Lung (tissue), 12 donors: ENCODE measurements around the gene ABHD14A. TPM values are rescaled to one million over a fixed set of nuclear protein-coding genes. Genes with fewer than 3 reads are reported as not detected.

ENCODE experiments used
- ATAC-seq: fragments of 200-7000 bp; cut with Tn5 transposase; one replicate; pipeline ENCODE4 v1.9.1; 2020; ENCODE audit warnings: moderate number of reproducible peaks; ENCODE audit not compliant: insufficient read depth, low FRiP score
- DNase-seq, 3 donors: peaks; one replicate each; pipeline ENCODE4 v3.0.0-alpha.2; 2013 to 2017
- H3K27ac ChIP-seq, 2 donors: one replicate each; pipeline ENCODE4 v1.5.1; 2013; ENCODE audit warnings: mild to moderate bottlenecking in 2 of 2, moderate library complexity in 2 of 2, control low read depth in 1 of 2, inconsistent platforms in 1 of 2, low read depth in 1 of 2, low read length in 1 of 2
- H3K27me3 ChIP-seq, 3 donors: one replicate each; pipeline ENCODE4 v1.5.1; 2013; ENCODE audit warnings: low read length in 2 of 3; ENCODE audit not compliant: control insufficient read depth in 3 of 3, insufficient read depth in 3 of 3
- H3K36me3 ChIP-seq, 4 donors: one replicate each; pipeline ENCODE4 v1.5.1; 2013; ENCODE audit warnings: low read length in 4 of 4, mild to moderate bottlenecking in 1 of 4, moderate library complexity in 1 of 4; ENCODE audit not compliant: control insufficient read depth in 4 of 4, insufficient read depth in 4 of 4
- H3K4me1 ChIP-seq, 5 donors: one replicate each; pipeline ENCODE4 v1.5.1; 2013; ENCODE audit warnings: low read length in 5 of 5, mild to moderate bottlenecking in 2 of 5, moderate library complexity in 1 of 5; ENCODE audit not compliant: control insufficient read depth in 5 of 5, insufficient read depth in 5 of 5
- H3K4me3 ChIP-seq: one replicate; pipeline ENCODE4 v1.5.1; 2013; ENCODE audit warnings: mild to moderate bottlenecking, control low read depth, moderate library complexity
- H3K9ac ChIP-seq, 2 donors: one replicate each; pipeline ENCODE4 v1.5.1; 2013; ENCODE audit warnings: low read length in 2 of 2, control low read depth in 1 of 2; ENCODE audit not compliant: insufficient read depth in 1 of 2
- H3K9me3 ChIP-seq, 4 donors: one replicate each; pipeline ENCODE4 v1.5.1; 2013; ENCODE audit warnings: low read length in 3 of 4, mild to moderate bottlenecking in 1 of 4, moderate library complexity in 1 of 4; ENCODE audit not compliant: control insufficient read depth in 4 of 4, insufficient read depth in 3 of 4
- CTCF ChIP-seq: IDR thresholded peaks from 2 replicates; pipeline ENCODE4 v1.5.1; 2012; ENCODE audit warnings: mild to moderate bottlenecking; ENCODE audit errors: control extremely low read depth, extremely low read depth
- WGBS, 2 donors: extraction: QIAGEN DNeasy Blood & Tissue Kit; methylation state at CpG; one replicate each; pipeline ENCODE4 v1.1.7; 2013; 5-methylcytosine and 5-hydroxymethylcytosine counted together
- polyA plus RNA-seq, 2 donors: library from polyadenylated mRNA; stranded (reverse); fragments of 200-250 nt; gene quantifications; one replicate each; pipeline ENCODE4 v1.2.1, GENCODE V29; 2013
- total RNA-seq, 2 donors: library from RNA; depleted of rRNA in 1 of 2; stranded (reverse); fragments of >200 nt in 1 of 2; gene quantifications; one replicate each; pipeline ENCODE4 v1.2.1, GENCODE V29; 2014 to 2021
- donor health status: control.
- donor health status: control.
- donor health status: Bipolar disorder and iron deficiency.
- donor health status: healthy.
- donor health status: DM: yes; HTN: yes; CAD: no.

ABHD14A gene
- total and polyA plus RNA-seq, 4 donors, result 7.2 to 62.8 (median 21.8) TPM

DNA sequence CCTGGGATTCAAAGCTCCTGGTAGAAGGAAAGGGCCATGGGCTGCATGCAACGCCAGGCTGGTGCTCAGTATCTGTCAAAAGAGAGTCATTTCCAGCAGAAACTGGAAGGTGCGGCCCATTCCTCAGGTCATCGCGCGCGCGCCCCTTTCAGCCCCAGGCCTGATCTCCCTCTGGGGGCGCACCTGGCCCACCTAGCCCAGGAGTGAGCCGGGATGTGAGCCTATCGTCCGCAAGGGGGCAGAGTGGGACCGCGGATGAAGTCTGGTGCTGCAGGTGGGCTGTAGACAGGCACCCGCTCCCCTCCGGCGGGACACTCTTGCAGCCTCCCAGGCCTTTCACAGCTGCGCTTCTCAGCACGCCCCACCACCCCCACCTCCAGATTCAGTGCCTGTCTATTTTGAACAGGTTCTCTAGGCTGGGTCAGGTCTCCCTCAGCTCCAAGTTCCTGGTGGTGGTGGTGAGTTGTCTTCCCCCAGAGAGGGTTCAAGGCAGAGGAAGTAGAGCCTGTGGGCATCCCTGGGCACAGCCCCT lies 26.6 kb downstream of the ABHD14A start:
- no peak overlapping the region for H3K9ac ChIP-seq
- no peak overlapping the region for H3K27ac ChIP-seq
- 2% methylated on average over 13 to 18 of the region's 18 CpGs for WGBS, 2 donors
- no peak overlapping the region for H3K4me3 ChIP-seq
- peaks cover 0 to 2% (median 0%) of the 10 kb centered on the region in 3 donors for H3K27me3 ChIP-seq
- H3K36me3 ChIP-seq, result no peaks in the 10 kb centered on the region
- peaks cover 0 to 21% (median 14%) of the 10 kb centered on the region in 5 donors for H3K4me1 ChIP-seq
- peak; percentile 88 for TF ChIP-seq CTCF
- DNase-seq (peak; percentile 67 to 81 (median 69)), ATAC-seq (peak; percentile 43)
- H3K9me3 ChIP-seq, result peaks cover 0 to 2% (median 0%) of the 10 kb centered on the region in 4 donors

GRCh38 chr3:52002748-52003147 lies 27.9 kb downstream of the ABHD14A start:
- peaks cover 0 to 21% (median 15%) of the 10 kb centered on the region in 5 donors for H3K4me1 ChIP-seq
- H3K27ac ChIP-seq, result no peak overlapping the region
- no peaks in the 10 kb centered on the region for H3K36me3 ChIP-seq
- 81 to 91% methylated on average over 6 of the region's 6 CpGs for WGBS, 2 donors
- no peak for TF ChIP-seq CTCF
- no peak overlapping the region for H3K9ac ChIP-seq
- DNase-seq (no peak), ATAC-seq (no peak)
- H3K27me3 ChIP-seq, result peaks cover 0 to 2% (median 0%) of the 10 kb centered on the region in 3 donors
- peaks cover 0 to 2% (median 0%) of the 10 kb centered on the region in 4 donors for H3K9me3 ChIP-seq
- H3K4me3 ChIP-seq, result no peak overlapping the region

- Histone ChIP-seq H3K9ac (no peak overlapping the region), H3K36me3 (no peaks in the 10 kb centered on the region), H3K27ac (peak overlapping the region in 1 of 2 donors; percentile 57), H3K4me3 (no peak overlapping the region), H3K4me1 (peaks cover 0 to 21% (median 15%) of the 10 kb centered on the region in 5 donors), H3K9me3 (no peaks in the 10 kb centered on the region), H3K27me3 (no peaks in the 10 kb centered on the region)
- no peak for ATAC-seq
- 60 to 67% methylated on average over 16 of the region's 16 CpGs for WGBS, 2 donors
- TF ChIP-seq CTCF, result peak; percentile 27
- DNase-seq, result peak; percentile 79
Measured at GRCh38 chr3:52004163-52004787, 29.4 kb downstream of the ABHD14A start.
